Measurements from ENCODE around the gene TMEM91.
A peak's percentile ranks its signal among the peaks of the same experiment; 100 is the strongest.

The TMEM91 gene

DNA sequence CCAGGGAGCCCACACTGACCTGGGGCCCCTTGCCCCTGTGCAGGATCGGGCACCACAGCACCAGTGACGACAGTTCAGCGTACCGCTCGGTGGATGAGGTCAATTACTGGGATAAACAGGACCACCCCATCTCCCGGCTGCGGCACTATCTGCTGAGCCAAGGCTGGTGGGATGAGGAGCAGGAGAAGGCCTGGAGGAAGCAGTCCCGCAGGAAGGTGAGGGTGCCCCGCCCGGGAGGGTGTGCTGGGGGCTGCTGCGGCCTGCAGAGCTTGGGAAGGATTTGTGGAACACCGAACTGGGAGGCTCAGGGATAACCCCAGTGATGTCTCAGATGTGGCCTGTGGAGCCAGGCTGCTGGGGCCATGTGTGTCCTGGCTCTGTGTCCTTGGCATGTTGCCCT is 46.6 kb downstream of the TMEM91 start:
- Mint-ChIP-seq H3K27me3 (no peaks in the 10 kb centered on the region), H3K4me1 (ENCODE audit: low read depth) (peaks cover 12% of the 10 kb centered on the region), H3K27ac (no peak overlapping the region), H3K36me3 (ENCODE audit: low read depth) (peaks cover 12% of the 10 kb centered on the region), H3K9me3 (no peaks in the 10 kb centered on the region), H3K4me3 (no peak overlapping the region)

DNA sequence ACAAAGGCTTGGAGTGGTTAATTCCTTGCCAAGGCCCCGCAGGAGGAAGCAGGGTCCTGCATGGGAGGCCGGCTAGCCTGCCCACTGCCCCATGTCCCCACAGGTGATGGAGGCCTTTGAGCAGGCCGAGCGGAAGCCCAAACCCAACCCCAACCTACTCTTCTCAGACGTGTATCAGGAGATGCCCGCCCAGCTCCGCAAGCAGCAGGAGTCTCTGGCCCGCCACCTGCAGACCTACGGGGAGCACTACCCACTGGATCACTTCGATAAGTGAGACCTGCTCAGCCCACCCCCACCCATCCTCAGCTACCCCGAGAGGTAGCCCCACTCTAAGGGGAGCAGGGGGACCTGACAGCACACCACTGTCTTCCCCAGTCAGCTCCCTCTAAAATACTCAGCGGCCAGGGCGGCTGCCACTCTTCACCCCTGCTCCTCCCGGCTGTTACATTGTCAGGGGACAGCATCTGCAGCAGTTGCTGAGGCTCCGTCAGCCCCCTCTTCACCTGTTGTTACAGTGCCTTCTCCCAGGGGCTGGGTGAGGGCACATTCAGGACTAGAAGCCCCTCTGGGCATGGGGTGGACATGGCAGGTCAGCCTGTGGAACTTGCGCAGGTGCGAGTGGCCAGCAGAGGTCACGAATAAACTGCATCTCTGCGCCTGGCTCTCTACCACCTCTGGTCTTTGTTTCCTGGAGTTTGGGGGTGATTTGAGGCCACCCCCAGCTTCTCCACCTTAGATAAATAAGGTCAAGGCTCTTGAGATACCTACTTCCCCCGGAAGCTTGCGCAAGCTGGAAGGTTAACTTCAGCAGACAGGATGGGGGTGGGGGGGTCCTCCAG is 48.2 kb downstream of the TMEM91 start:
- no peak overlapping the region for H3K4me3 Mint-ChIP-seq
- peaks cover 5% of the 10 kb centered on the region for H3K36me3 Mint-ChIP-seq (ENCODE audit: low read depth)
- H3K27me3 Mint-ChIP-seq: no peaks in the 10 kb centered on the region
- peaks cover 18% of the 10 kb centered on the region for H3K4me1 Mint-ChIP-seq (ENCODE audit: low read depth)
- peak overlapping the region; percentile 49 for H3K27ac Mint-ChIP-seq
- H3K9me3 Mint-ChIP-seq: no peaks in the 10 kb centered on the region

DNA sequence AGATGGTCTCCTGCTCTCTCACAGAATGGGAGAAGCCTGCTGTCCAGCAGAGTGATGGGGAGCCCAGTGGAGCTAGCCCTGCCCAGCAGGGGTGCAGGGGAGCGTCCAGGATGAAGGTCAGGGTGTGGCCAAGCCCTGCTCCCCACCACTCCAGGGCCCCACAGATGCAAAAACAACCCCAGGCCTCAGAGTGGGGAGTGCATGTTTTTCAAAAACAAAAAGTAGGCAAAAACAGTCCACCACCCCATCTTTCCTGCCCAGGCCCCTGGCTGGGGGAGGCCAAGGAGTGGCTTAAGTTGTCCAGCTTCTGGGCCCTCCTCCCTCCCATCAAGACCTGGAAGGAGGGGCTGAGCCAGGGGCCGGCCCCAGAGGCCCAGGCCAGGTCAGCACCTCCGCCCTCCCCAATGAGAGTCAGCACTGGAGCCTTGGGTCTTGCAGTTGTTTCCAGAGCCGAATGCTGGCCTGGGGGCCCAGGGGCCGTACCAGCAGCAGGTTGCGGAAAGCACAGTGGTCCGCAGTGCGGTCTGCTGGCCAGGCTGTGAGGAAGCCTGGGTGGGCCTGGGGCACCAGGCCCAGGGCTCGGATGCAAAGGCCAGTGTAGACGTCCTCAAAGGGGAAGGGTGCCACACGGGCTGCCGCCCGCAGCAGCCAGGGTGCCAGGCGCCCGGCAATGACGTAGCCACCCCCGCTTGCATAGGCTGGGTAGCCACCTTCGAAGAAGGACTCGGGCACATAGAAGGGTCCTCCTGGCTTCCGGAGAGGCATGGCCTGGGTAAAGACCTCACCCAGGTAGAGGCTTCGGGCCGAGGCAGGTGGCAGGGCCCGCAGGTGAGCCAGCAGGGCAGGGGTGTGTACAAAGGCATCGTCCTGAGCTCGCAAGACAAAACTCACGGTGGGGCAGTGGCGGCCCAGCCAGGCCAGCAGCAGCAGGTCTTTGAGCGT is 49.1 kb downstream of the TMEM91 start:
- no peaks in the 10 kb centered on the region for H3K36me3 Mint-ChIP-seq (ENCODE audit: low read depth)
- no peak overlapping the region for H3K27ac Mint-ChIP-seq

DNA sequence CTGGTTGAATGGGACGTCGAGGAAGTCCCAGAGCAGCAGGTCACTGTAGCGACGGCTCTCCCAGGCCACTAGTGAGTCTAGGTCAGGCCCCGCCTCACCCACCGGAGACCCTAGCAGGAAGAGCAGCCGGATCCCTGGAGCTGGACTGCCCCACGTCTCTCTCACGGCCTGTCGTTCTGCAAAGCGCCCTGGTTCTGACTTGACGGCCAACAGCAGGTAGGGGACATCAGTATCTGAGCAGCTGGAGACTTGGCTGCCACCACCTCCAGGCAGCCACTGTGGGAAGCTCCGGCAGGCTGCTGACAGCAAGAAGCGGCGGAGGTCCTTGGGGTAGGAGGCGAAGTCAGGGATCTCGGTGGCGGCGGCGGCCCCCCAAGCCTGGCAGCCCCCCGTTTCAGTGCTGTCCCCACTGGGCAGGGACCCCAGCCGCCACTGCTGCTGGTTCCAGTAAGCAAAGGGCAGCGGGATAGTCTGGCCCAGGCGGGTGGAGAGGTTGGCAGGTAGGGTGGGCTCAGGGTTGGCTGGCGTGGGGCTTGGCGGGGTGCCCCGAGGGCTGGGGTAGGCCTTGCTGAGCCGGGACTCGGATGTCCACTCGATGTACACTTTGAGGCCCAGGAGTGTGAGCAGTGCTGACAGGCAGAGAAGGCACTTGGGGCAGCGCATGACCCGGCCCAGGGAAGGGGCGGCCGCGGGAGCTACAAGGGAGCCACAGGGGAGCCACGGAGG is 49.9 kb downstream of the TMEM91 start:
- no peaks in the 10 kb centered on the region for H3K9me3 Mint-ChIP-seq
- no peaks in the 10 kb centered on the region for H3K27me3 Mint-ChIP-seq
- peaks cover 6% of the 10 kb centered on the region for H3K36me3 Mint-ChIP-seq (ENCODE audit: low read depth)
- no peak overlapping the region for H3K27ac Mint-ChIP-seq
- peaks cover 18% of the 10 kb centered on the region for H3K4me1 Mint-ChIP-seq (ENCODE audit: low read depth)
- no peak overlapping the region for H3K4me3 Mint-ChIP-seq

More for the DNA sequence above, 49.1 kb downstream of the TMEM91 start:
- H3K4me3 Mint-ChIP-seq: no peak overlapping the region
- no peaks in the 10 kb centered on the region for H3K9me3 Mint-ChIP-seq
- no peaks in the 10 kb centered on the region for H3K27me3 Mint-ChIP-seq
- peaks cover 18% of the 10 kb centered on the region for H3K4me1 Mint-ChIP-seq (ENCODE audit: low read depth)

DNA sequence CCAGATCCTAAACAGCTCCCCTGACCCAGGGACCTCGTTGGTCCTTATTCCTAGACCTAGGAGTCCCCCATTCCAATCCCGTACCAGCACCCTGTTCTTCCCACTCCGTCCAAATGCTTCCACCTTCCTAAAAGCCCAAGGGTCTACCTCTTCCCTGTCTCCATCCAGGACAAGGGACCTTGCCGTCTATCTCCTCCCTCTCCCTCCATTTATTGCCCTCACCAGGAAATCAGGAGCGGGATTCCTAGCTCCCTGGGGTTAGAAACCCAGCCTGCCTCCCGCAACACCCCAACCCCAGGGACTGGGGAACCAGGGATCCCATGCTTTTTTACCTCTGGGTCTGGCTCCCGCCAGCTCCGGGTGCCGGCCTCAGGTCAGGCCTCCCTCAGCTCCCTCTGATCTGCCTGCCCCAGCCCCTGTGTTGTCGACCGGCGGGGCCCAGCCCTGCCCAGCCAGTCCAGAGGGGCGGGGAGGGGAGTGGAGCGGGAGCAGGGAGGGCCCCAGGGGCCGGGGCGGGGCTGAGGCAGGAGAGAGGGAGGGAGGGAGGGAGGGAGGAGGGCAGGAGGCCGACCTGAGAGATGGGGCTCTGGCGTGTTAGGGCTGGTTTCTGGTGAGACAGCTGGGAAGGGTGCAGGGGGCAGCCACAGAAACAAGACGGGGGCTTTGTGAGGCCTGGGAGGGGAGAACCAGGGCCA is 50.8 kb downstream of the TMEM91 start, which contains the start of gene B3GNT8:
TSS of gene B3GNT8 (minus strand) at position 423 of the 695 bp plus-strand sequence. CDS start 596 bp downstream, outside the sequence.
- Mint-ChIP-seq H3K27ac (peak within 1 kb of the TSS; percentile 89), H3K4me1 (ENCODE audit: low read depth) (peaks cover 18% of the 10 kb centered on the region), H3K36me3 (ENCODE audit: low read depth) (peaks cover 11% of the 10 kb centered on the region), H3K9me3 (no peaks in the 10 kb centered on the region), H3K27me3 (no peaks in the 10 kb centered on the region), H3K4me3 (peak within 1 kb of the TSS; percentile 76)

DNA sequence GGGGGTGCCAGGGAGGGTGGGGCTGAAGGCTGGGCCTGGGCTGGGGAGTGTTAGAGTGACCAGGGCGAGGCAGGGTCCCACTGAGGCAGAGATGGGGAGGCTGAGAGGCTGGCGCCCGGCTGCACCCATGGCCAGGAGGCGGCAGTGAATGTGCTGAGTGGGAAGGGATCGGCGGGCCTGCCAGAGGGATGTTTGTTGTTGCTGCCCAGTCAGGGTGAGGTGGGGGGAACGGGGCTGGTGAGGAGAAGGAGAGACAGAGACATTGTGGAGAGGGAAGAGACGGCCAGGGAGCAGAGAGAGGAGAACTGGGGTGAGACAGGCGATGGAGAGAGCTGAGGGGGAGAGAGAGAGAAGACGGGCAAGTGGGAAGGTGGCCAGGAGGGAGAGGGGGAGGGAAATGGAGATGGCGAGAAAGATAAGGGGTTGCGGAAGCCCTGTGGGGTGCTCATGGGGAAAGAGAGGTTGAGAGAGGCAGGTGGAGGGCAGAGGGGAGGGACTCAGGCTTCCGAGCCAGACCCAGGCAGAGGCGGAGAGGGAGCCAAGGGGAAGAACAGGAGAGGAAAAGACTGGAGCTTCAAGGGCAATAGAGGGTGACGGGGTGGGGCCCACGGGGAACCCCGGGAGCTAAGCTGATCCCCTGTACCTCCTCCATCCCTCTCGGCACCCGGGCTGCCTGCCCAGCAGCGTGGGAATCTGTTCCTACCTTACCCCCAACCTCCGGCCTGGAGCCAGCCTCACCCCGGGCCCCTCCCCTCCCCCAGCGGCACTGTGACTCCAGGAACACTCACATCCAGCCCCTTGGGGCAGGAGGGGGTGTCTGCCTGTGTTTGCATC is 51.5 kb downstream of the TMEM91 start:
- Mint-ChIP-seq H3K27ac (peak overlapping the region; percentile 89), H3K9me3 (no peaks in the 10 kb centered on the region), H3K36me3 (ENCODE audit: low read depth) (peaks cover 19% of the 10 kb centered on the region), H3K4me1 (ENCODE audit: low read depth) (peaks cover 18% of the 10 kb centered on the region), H3K27me3 (no peaks in the 10 kb centered on the region), H3K4me3 (peak overlapping the region; percentile 76)

DNA sequence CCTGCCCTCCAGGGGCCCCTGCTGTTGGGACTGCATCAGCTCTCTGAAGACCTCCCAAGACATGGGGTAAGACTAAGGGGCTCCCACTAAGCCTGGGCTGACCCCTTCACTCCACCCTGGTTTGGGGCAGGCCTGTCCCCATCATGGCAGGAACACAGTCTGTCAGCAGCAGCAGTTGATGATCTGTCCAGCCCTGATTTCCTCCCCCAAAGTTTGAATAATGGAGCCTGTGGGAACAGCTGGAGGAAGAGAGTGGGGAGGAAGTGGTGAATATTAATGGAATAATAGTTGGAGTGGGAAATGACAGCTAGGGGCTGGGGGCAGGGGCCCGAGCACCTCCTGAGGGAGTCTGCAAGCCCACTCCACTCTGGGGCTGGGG is 52.1 kb downstream of the TMEM91 start:
- H3K9me3 Mint-ChIP-seq: no peaks in the 10 kb centered on the region
- H3K4me3 Mint-ChIP-seq: no peak overlapping the region
- H3K4me1 Mint-ChIP-seq (ENCODE audit: low read depth): peaks cover 18% of the 10 kb centered on the region
- no peaks in the 10 kb centered on the region for H3K27me3 Mint-ChIP-seq
- H3K36me3 Mint-ChIP-seq (ENCODE audit: low read depth): peaks cover 20% of the 10 kb centered on the region
- peak overlapping the region; percentile 65 for H3K27ac Mint-ChIP-seq

DNA sequence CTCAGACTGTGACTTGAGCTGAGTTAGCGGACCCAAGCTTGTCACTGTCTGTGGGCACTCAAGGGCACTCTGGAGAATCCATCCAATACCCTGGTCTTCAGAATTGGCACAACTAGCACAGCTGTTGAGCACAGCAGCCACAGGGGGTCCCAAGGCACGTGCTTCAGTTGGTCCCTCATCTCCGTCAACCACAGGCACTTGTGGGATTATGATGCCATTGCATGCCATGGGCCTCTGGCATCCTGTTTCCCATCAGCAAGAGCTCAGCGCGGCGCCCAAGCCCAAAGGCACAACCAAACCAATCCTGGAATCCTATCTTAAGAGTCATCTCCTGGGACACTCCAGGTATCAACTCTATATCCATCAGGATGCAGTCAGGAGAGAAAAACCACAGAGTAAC is 54.6 kb downstream of the TMEM91 start:
- no peak overlapping the region for H3K27ac Mint-ChIP-seq
- H3K36me3 Mint-ChIP-seq (ENCODE audit: low read depth): peaks cover 25% of the 10 kb centered on the region
- H3K27me3 Mint-ChIP-seq: no peaks in the 10 kb centered on the region
- peaks cover 18% of the 10 kb centered on the region for H3K4me1 Mint-ChIP-seq (ENCODE audit: low read depth)
- no peak overlapping the region for H3K4me3 Mint-ChIP-seq
- H3K9me3 Mint-ChIP-seq: no peaks in the 10 kb centered on the region

DNA sequence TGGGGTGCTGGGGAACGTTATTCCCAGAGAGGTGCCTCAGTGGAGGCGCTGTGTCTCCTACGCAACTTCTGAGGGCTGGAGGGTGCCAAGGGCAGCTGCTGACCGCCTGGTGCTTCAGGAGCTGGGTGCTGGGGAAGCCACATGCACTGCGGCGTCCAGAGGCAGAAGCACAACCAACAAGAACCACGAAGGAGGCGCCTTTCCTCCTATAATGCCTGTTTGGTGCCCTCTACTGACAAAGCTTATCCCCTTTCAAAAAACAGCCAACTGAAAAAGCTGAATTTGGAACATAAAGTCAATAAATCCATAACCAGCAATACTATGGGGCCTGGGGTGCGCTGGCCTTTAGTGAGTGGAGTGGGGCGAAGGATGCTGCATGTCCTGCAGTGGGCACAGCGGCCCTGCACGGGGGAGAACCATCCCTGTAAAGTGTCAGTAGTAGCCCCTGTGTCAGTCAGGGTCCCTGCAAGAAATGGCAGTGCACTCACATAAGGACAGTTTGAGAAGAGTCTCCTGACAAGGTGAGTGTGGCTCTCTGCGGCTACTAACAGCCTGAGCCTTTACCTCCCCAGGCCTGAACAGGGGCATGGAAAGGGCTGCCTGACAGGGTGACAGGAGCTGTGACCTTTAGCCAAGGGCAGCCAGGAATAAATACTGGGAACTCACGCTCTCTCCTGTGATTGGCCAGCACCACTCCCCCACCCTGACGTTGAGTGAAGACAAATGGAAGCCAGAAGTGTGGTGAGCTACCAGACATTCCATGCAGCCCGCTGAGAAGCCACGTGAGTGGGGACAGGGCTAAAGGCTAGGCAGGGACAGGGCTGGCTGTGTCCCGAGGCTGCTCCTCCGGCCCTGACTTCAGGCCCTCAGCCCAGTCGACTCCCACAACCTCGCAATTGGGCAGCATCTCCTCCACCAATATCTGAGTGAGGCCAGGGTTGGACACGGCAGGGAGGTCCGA is 55.4 kb downstream of the TMEM91 start:
- peaks cover 17% of the 10 kb centered on the region for H3K4me1 Mint-ChIP-seq (ENCODE audit: low read depth)
- no peak overlapping the region for H3K4me3 Mint-ChIP-seq
- no peak overlapping the region for H3K27ac Mint-ChIP-seq
- peaks cover 28% of the 10 kb centered on the region for H3K36me3 Mint-ChIP-seq (ENCODE audit: low read depth)
- no peaks in the 10 kb centered on the region for H3K27me3 Mint-ChIP-seq
- no peaks in the 10 kb centered on the region for H3K9me3 Mint-ChIP-seq

DNA sequence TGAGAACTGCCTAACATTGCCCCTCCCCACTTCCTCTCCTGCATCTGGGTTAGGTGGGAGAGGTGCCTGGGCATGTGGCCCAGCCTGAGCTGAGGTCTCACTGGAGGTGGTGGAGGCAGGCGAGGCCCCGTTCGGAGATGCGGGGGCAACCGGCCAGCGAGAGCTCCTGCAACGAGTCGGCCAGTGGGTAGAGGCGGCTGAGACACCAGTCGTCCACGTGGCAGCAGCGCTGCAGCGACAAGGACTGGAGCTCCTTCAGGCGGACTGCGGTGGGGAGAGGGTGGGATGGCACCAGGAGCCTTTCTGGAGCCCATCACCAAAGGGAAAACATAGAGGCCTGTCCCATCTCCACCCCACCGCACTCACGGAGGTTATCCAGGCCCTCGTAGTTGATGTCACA is 56.8 kb downstream of the TMEM91 start:
- Mint-ChIP-seq H3K27me3 (no peaks in the 10 kb centered on the region), H3K27ac (no peak overlapping the region), H3K36me3 (ENCODE audit: low read depth) (peaks cover 36% of the 10 kb centered on the region), H3K4me1 (ENCODE audit: low read depth) (peaks cover 12% of the 10 kb centered on the region), H3K4me3 (no peak overlapping the region), H3K9me3 (no peaks in the 10 kb centered on the region)
